ENCODE results near the gene LYPD6. TPM values are rescaled to one million over a fixed set of nuclear protein-coding genes. Genes with fewer than 3 reads are reported as not detected.

LYPD6 gene
- total RNA-seq, 1 experiment from 2014 or later: 2.4 TPM

DNA sequence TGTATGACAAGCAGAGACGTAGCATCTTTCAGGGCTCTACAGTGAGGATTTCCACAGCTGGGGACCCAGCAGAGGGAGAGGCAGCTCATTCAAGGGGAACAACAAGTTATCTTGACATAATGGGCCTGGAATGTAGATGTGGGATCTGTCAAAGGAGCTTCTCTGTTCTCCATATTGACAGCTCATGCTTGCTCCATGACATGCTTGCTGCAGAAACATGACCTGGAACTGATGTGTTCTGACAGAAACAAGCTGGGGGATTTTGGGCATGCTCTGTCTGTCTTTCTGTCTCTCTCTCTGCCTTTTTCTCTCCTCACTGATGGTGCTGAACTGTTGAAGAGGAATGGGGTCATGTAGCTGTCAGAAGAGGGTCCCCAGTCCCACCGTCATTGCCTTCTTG, 177.6 kb downstream of the LYPD6 start:
- Histone ChIP-seq H4K20me1 (ENCODE audit: low read length) (no peaks in the 10 kb centered on the region), H3K9me2 (replicated peaks; ENCODE audit: low read length) (no peaks in the 10 kb centered on the region), H3K4me2 (ENCODE audit: low read length) (no peak overlapping the region), H3K4me1 (ENCODE audit: insufficient read depth, low read length) (no peaks in the 10 kb centered on the region), H3K27me3 (ENCODE audit: low read length) (peaks cover 6% of the 10 kb centered on the region), H3K79me2 (ENCODE audit: low read length) (no peaks in the 10 kb centered on the region), H3F3A (ENCODE audit: low read length, unreplicated experiment) (no peaks in the 10 kb centered on the region), H3K4me3 (ENCODE audit: low read length) (no peak overlapping the region), H3K36me3 (ENCODE audit: low read depth, low read length) (no peaks in the 10 kb centered on the region), H3K27ac (ENCODE audit: low read length) (no peak overlapping the region), H3K9me3 (ENCODE audit: low read length) (no peaks in the 10 kb centered on the region), H2AFZ (ENCODE audit: low read length) (no peak overlapping the region), H3K9ac (ENCODE audit: low read length) (no peak overlapping the region)
- TF ChIP-seq EZH2phosphoT487 (IDR thresholded peaks at IDR 0.05; ENCODE audit: borderline replicate concordance, low read length) (no peak), EZH2 (IDR thresholded peaks at IDR 0.05; ENCODE audit: low read length, unreplicated experiment) (no peak)
- TF ChIP-seq, protein P1, sequence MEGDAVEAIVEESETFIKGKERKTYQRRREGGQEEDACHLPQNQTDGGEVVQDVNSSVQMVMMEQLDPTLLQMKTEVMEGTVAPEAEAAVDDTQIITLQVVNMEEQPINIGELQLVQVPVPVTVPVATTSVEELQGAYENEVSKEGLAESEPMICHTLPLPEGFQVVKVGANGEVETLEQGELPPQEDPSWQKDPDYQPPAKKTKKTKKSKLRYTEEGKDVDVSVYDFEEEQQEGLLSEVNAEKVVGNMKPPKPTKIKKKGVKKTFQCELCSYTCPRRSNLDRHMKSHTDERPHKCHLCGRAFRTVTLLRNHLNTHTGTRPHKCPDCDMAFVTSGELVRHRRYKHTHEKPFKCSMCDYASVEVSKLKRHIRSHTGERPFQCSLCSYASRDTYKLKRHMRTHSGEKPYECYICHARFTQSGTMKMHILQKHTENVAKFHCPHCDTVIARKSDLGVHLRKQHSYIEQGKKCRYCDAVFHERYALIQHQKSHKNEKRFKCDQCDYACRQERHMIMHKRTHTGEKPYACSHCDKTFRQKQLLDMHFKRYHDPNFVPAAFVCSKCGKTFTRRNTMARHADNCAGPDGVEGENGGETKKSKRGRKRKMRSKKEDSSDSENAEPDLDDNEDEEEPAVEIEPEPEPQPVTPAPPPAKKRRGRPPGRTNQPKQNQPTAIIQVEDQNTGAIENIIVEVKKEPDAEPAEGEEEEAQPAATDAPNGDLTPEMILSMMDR (conservative IDR thresholded peaks at IDR 0.05; ENCODE audit: low read depth, low read length): no peak
- BruUV-seq (replicated peaks): no TSS peak
- CTCF ChIA-PET: no interaction called here
- POLR2A ChIA-PET (ENCODE audit: unreplicated experiment): no interaction called here
- DNase-seq (no peak), ATAC-seq (no peak)
- intact Hi-C loops (cut with micrococcal nuclease): no loop called here

DNA sequence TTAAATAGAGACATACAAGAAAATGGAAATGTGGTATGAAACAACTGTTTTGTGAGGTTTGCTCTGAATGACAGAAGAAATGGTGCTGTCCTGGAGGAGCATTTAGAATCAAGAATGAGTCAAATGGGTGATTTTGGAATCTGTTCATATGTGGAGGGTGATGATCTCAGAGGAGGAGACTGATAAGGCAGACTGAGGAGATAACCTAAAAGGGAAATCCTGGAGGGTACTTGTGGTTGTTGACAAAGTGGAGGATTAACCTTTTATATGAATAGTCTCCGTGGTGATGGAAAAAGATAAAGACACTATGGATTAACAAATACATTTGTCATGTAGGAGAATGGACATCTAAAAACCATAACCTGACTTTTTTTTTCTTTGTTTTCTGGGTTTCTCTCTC, 183.1 kb downstream of the LYPD6 start:
- ChIA-PET POLR2A (ENCODE audit: unreplicated experiment) (no interaction called here), CTCF (no interaction called here)
- DNase-seq: no peak
- H3K9ac ChIP-seq (ENCODE audit: low read length): no peak overlapping the region
- H3K27me3 ChIP-seq (ENCODE audit: low read length): peaks cover 41% of the 10 kb centered on the region
- H3K36me3 ChIP-seq (ENCODE audit: low read depth, low read length): no peaks in the 10 kb centered on the region
- no peak overlapping the region for H2AFZ ChIP-seq (ENCODE audit: low read length)
- H3K9me3 ChIP-seq (ENCODE audit: low read length): no peaks in the 10 kb centered on the region; the same call in 1 of the 2 replicates
- no TSS peak for BruUV-seq (replicated peaks)
- H3K4me1 ChIP-seq (ENCODE audit: insufficient read depth, low read length): no peaks in the 10 kb centered on the region
- no peaks in the 10 kb centered on the region for H3K79me2 ChIP-seq (ENCODE audit: low read length)
- no peak overlapping the region for H3K4me3 ChIP-seq (ENCODE audit: low read length)
- H3F3A ChIP-seq (ENCODE audit: low read length, unreplicated experiment): no peaks in the 10 kb centered on the region
- TF ChIP-seq EZH2phosphoT487 (IDR thresholded peaks at IDR 0.05; ENCODE audit: borderline replicate concordance, low read length): no peak
- TF ChIP-seq, protein P1 (conservative IDR thresholded peaks at IDR 0.05; ENCODE audit: low read depth, low read length): no peak
- TF ChIP-seq EZH2 (IDR thresholded peaks at IDR 0.05; ENCODE audit: low read length, unreplicated experiment): no peak
- intact Hi-C loops (cut with micrococcal nuclease): no loop called here
- no peak overlapping the region for H3K4me2 ChIP-seq (ENCODE audit: low read length)
- no peaks in the 10 kb centered on the region for H4K20me1 ChIP-seq (ENCODE audit: low read length)
- H3K27ac ChIP-seq (ENCODE audit: low read length): no peak overlapping the region
- ATAC-seq: no peak
- no peaks in the 10 kb centered on the region for H3K9me2 ChIP-seq (replicated peaks; ENCODE audit: low read length)
